Stomach (tissue), 9 donors: Measurements from ENCODE around the gene NIFK. TPM values are rescaled to one million over a fixed set of nuclear protein-coding genes. Genes with fewer than 3 reads are reported as not detected.

ENCODE experiments used
- DNase-seq, 2 donors: peaks; one replicate each; pipeline versions ENCODE4 v3.0.0 to v3.0.0-alpha.2; 2013 to 2019
- H3K27ac ChIP-seq, 5 donors: fragments of 200-600 bp in 4 of 5; sonication (generic) in 4 of 5; one replicate each; pipeline ENCODE4 v1.5.1; 2013 to 2019; ENCODE audit warnings: mild to moderate bottlenecking in 1 of 5, moderate library complexity in 1 of 5
- H3K27me3 ChIP-seq, 3 donors: fragments of 200-600 bp; sonication (generic); one replicate each; pipeline ENCODE4 v1.5.1; 2017 to 2019; ENCODE audit warnings: mixed run types in 1 of 3
- H3K36me3 ChIP-seq, 4 donors: fragments of 200-600 bp; sonication (generic); 1 replicate in 3 of 4; 2 replicates in 1 of 4; pipeline ENCODE4 v1.5.1; 2016 to 2019
- H3K4me1 ChIP-seq, 4 donors: fragments of 200-600 bp; sonication (generic); one replicate each; pipeline ENCODE4 v1.5.1; 2016 to 2019
- H3K4me3 ChIP-seq, 4 donors: fragments of 200-600 bp; sonication (generic) in 3 of 4; one replicate each; pipeline ENCODE4 v1.5.1; 2016 to 2019; ENCODE audit warnings: mild to moderate bottlenecking in 1 of 4
- H3K9me3 ChIP-seq, 4 donors: fragments of 200-600 bp; sonication (generic); one replicate each; pipeline ENCODE4 v1.5.1; 2016 to 2019
- CTCF ChIP-seq, 7 experiments: fragments of 450-650 bp in 4 of 7; fragments of 200-600 bp in 3 of 7; sonication (generic) in 3 of 7; IDR thresholded peaks; one replicate each; pipeline ENCODE4 v1.5.1; 2016 to 2019; ENCODE audit warnings: antibody characterized with exemption in 7 of 7, control low read depth in 2 of 7, mild to moderate bottlenecking in 1 of 7
- EP300 ChIP-seq: sonication (generic); formaldehyde crosslinking; IDR thresholded peaks from one replicate; pipeline ENCODE4 v1.6.1; 2017; ENCODE audit warnings: antibody characterized with exemption
- POLR2A ChIP-seq, 4 donors: fragments of 450-650 bp; IDR thresholded peaks; one replicate each; pipeline ENCODE4 v1.6.1; 2016; ENCODE audit warnings: antibody characterized with exemption in 4 of 4, control low read depth in 2 of 4, mild to moderate bottlenecking in 1 of 4, moderate library complexity in 1 of 4
- POLR2AphosphoS5 ChIP-seq, 3 donors: sonication (generic); formaldehyde crosslinking; IDR thresholded peaks; one replicate each; pipeline ENCODE4 v1.6.1; 2016; ENCODE audit warnings: antibody characterized with exemption in 3 of 3
- WGBS, 5 donors: extraction: QIAGEN DNeasy Blood & Tissue Kit in 3 of 5; methylation state at CpG; one replicate each; pipeline versions ENCODE4 v1.1.5 to v1.1.7; 2013 to 2018; 5-methylcytosine and 5-hydroxymethylcytosine counted together
- intact Hi-C: fragments of 100-400 bp; cut with DNase I; formaldehyde crosslinking; loops from one replicate; pipeline ENCODE4 v1.15.1; 2023; ENCODE audit warnings: low total_unique reads
- polyA plus RNA-seq, 3 donors: library from polyadenylated mRNA; stranded (reverse); fragments of 200-250 nt; gene quantifications; one replicate each; pipeline ENCODE4 v1.2.3, GENCODE V29; 2013
- total RNA-seq, 5 donors: library from RNA; depleted of rRNA; stranded (reverse); fragments of >200 nt; gene quantifications; one replicate each; pipeline versions ENCODE4 v1.1.0 to v1.2.3, GENCODE V29; 2014 to 2016
- donor health status: healthy with polysubstance abuse.
- donor health status: Bipolar disorder and iron deficiency.
- donor health status: healthy.

The NIFK gene
- total and polyA plus RNA-seq, 8 donors: 13.6 to 58.0 (median 33.6) TPM

- TF ChIP-seq POLR2A (IDR thresholded peaks at IDR 0.05): peak in 1 of 4 donors; percentile 41
- TF ChIP-seq EP300: no peak
- no peak for TF ChIP-seq CTCF (IDR thresholded peaks at IDR 0.05)
- peak; percentile 92 to 99 (median 95) for TF ChIP-seq POLR2AphosphoS5 (IDR thresholded peaks at IDR 0.05)
- WGBS, 5 donors: 0% methylated on average over 30 to 67 of the region's 67 CpGs
- Histone ChIP-seq H3K4me3 (peak within 1 kb of the TSS; percentile 74 to 100 (median 86)), H3K27me3 (no peaks in the 10 kb centered on the region), H3K9me3 (no peaks in the 10 kb centered on the region), H3K36me3 (peaks cover 5 to 31% (median 28%) of the 10 kb centered on the region in 4 donors), H3K4me1 (peaks cover 10 to 37% (median 31%) of the 10 kb centered on the region in 4 donors), H3K27ac (peak within 1 kb of the TSS; percentile 43 to 91 (median 79))
- DNase-seq: peak; percentile 99
- intact Hi-C loops: no loop called here
Observed at GRCh38 chr2:121755237-121756111, 18.8 kb upstream of the NIFK start, which contains the start of gene TSN. TSN (plus strand) TSS chr2:121755651; CDS start chr2:121755780, 129 bp downstream.

DNA sequence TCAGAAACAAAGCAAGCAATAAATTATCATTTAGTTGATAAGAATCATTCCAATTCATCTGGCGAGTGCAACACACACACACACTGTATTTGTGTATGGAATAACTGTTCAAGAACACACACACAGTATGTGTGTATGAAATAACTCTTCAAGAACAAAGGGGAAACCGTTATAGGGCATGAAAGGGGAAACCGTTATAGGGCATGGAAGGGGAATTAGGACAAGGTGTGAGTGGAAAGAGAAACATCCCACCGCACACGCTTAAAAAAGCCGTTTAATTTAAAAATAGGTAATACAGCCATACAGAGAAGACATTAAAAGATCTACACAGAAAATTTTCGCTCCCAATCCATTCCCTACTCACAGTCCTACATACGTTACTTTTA is 18.2 kb upstream of the NIFK start:
- no peaks in the 10 kb centered on the region for H3K27me3 ChIP-seq
- peak overlapping the region; percentile 74 to 100 (median 86) for H3K4me3 ChIP-seq
- intact Hi-C loops: no loop called here
- WGBS, 5 donors: 0 to 1% (median 1%) methylated on average over 8 of the region's 8 CpGs
- DNase-seq: no peak
- peaks cover 0 to 25% (median 21%) of the 10 kb centered on the region in 4 donors for H3K36me3 ChIP-seq
- TF ChIP-seq POLR2AphosphoS5 (IDR thresholded peaks at IDR 0.05) (no peak), EP300 (no peak), POLR2A (IDR thresholded peaks at IDR 0.05) (no peak), CTCF (IDR thresholded peaks at IDR 0.05) (no peak)
- peaks cover 10 to 33% (median 31%) of the 10 kb centered on the region in 4 donors for H3K4me1 ChIP-seq
- H3K27ac ChIP-seq: peak overlapping the region in 3 of 5 donors; percentile 54 to 91 (median 80)
- H3K9me3 ChIP-seq: no peaks in the 10 kb centered on the region

GRCh38 chr2:121748202-121748601 is 11.5 kb upstream of the NIFK start:
- Histone ChIP-seq H3K27me3 (no peaks in the 10 kb centered on the region), H3K9me3 (no peaks in the 10 kb centered on the region), H3K4me1 (no peaks in the 10 kb centered on the region), H3K36me3 (no peaks in the 10 kb centered on the region), H3K4me3 (no peak overlapping the region), H3K27ac (no peak overlapping the region)
- WGBS, 5 donors: 51 to 68% (median 60%) methylated on average over 4 of the region's 4 CpGs
- TF ChIP-seq CTCF (IDR thresholded peaks at IDR 0.05) (no peak), POLR2AphosphoS5 (IDR thresholded peaks at IDR 0.05) (no peak), POLR2A (IDR thresholded peaks at IDR 0.05) (no peak), EP300 (no peak)
- intact Hi-C loops: no loop called here
- no peak for DNase-seq

DNA sequence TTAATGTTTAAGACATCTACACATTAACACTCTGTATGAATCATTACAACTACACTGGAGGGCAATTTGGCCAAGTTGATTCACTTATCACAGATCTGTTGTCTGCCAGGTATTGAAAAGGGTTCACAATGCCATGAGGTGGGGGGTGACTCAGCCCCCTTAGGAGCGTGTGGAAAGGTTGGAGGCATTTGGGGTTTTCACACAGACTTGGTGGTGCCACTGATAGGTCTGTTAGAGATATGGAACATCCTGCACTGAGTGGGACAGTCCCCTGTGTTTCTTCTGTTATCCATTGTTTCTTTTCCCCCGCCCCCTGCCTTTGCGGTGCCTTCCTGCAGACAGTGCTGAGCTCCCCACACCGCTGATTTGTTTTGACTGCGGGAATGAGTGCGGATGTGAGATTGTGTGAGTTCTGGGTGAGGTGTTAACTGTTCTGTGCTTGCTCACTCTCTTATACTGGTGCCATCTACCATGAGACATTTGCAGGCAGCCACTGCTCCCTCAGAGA is 9.4 kb upstream of the NIFK start:
- DNase-seq: no peak
- intact Hi-C loops: no loop called here
- no peak overlapping the region for H3K27ac ChIP-seq

More for the DNA sequence above, 9.4 kb upstream of the NIFK start:
- H3K36me3 ChIP-seq: no peaks in the 10 kb centered on the region
- H3K9me3 ChIP-seq: no peaks in the 10 kb centered on the region
- no peaks in the 10 kb centered on the region for H3K4me1 ChIP-seq
- H3K27me3 ChIP-seq: no peaks in the 10 kb centered on the region
- 42 to 60% (median 52%) methylated on average over 6 of the region's 6 CpGs for WGBS, 5 donors
- no peak overlapping the region for H3K4me3 ChIP-seq
- no peak for TF ChIP-seq POLR2AphosphoS5 (IDR thresholded peaks at IDR 0.05)
- TF ChIP-seq CTCF (IDR thresholded peaks at IDR 0.05): no peak
- no peak for TF ChIP-seq EP300
- TF ChIP-seq POLR2A (IDR thresholded peaks at IDR 0.05): no peak
